HEK293 (cell line): Measurements from ENCODE around the gene CYP26B1.

Experiments
- ZNF629 ChIP-seq: fragments of 450-650 bp; formaldehyde crosslinking; IDR thresholded peaks from 2 replicates; pipeline ENCODE4 v1.5.1; 2017; ENCODE audit warnings: missing biosample characterization, missing genetic modification characterization
- TF ChIP-seq, protein P1 (sequence below): fragments of 450-650 bp; formaldehyde crosslinking; IDR thresholded peaks from 2 replicates; pipeline ENCODE4 v1.5.1; 2016; ENCODE audit warnings: missing biosample characterization, missing genetic modification characterization

DNA sequence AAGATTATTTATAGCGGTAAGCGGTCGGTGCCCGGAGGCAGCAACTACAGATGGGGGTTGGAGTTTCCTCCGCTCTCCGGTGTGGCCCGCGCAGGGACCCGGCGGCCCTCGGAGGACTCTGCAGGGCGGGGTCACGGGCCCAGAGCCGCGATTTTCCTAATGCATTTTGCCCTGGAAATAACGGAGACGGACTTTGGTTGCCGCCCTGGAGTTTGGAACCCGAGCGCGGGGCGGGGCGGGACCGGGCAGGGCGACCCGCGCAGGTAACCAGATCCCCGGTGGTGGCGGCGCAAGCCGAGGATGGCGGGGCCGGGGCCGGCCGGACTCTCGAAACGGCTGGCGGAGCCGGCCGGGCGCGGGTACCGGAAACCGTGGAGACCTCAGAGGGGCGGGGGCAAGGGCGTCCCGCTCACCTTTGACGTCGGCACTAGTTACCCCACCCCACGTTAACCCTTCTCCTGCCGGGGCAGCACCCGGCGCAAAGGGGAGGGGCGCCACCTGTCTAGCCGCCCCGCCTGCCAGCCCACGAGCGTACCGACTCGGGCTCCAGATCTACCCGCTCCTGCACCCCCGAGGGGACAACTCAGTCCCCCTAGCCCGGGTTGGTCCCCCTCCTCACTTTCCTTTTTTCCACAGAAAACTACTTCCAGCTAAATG lies 2.9 kb downstream of the CYP26B1 start:
- TF ChIP-seq ZNF629, result peak; percentile 90
- TF ChIP-seq, protein P1, sequence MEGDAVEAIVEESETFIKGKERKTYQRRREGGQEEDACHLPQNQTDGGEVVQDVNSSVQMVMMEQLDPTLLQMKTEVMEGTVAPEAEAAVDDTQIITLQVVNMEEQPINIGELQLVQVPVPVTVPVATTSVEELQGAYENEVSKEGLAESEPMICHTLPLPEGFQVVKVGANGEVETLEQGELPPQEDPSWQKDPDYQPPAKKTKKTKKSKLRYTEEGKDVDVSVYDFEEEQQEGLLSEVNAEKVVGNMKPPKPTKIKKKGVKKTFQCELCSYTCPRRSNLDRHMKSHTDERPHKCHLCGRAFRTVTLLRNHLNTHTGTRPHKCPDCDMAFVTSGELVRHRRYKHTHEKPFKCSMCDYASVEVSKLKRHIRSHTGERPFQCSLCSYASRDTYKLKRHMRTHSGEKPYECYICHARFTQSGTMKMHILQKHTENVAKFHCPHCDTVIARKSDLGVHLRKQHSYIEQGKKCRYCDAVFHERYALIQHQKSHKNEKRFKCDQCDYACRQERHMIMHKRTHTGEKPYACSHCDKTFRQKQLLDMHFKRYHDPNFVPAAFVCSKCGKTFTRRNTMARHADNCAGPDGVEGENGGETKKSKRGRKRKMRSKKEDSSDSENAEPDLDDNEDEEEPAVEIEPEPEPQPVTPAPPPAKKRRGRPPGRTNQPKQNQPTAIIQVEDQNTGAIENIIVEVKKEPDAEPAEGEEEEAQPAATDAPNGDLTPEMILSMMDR, result peak; percentile 32; the same call in 1 of the 2 replicates
